ENCODE measurements around the gene GLT1D1. TPM values are rescaled to one million over a fixed set of nuclear protein-coding genes. Genes with fewer than 3 reads are reported as not detected.

GLT1D1 gene
- total RNA-seq, 1 donor from 2014 or later, result 5.4 TPM

GRCh38 chr12:129005416-129005815, 152.1 kb downstream of the GLT1D1 start:
- H3K27ac Mint-ChIP-seq, result no peak overlapping the region
- Histone ChIP-seq H3K9me3 (ENCODE audit: low read depth) (no peaks in the 10 kb centered on the region), H3K79me2 (ENCODE audit: low read depth) (no peaks in the 10 kb centered on the region), H3K9ac (no peak overlapping the region), H2AFZ (replicated peaks) (no peak overlapping the region), H3K27ac (no peak overlapping the region), H3K4me3 (no peak overlapping the region), H3K27me3 (no peaks in the 10 kb centered on the region), H3K4me1 (no peaks in the 10 kb centered on the region), H4K20me1 (ENCODE audit: low read depth) (no peaks in the 10 kb centered on the region), H3F3A (ENCODE audit: low read depth) (no peaks in the 10 kb centered on the region), H3K36me3 (no peaks in the 10 kb centered on the region), H3K4me2 (no peak overlapping the region)
- H3K36me3 Mint-ChIP-seq, result no peaks in the 10 kb centered on the region
- DNase-seq (ENCODE audit: low spot score), result no peak
- no peaks in the 10 kb centered on the region for H3K9me3 Mint-ChIP-seq
- TF ChIP-seq EZH2 (IDR thresholded peaks at IDR 0.05) (no peak), EZH2phosphoT487 (IDR thresholded peaks at IDR 0.05) (no peak)
- peaks cover 11% of the 10 kb centered on the region for H3K4me1 Mint-ChIP-seq
- H3K27me3 Mint-ChIP-seq (ENCODE audit: insufficient read depth, low read depth), result peaks cover 8% of the 10 kb centered on the region
- no peak overlapping the region for H3K4me3 Mint-ChIP-seq

GRCh38 chr12:129005829-129006228, 152.6 kb downstream of the GLT1D1 start:
- no peaks in the 10 kb centered on the region for H3K9me3 ChIP-seq (ENCODE audit: low read depth)
- Mint-ChIP-seq H3K36me3 (no peaks in the 10 kb centered on the region), H3K27ac (no peak overlapping the region), H3K4me1 (peaks cover 11% of the 10 kb centered on the region), H3K9me3 (no peaks in the 10 kb centered on the region), H3K4me3 (no peak overlapping the region), H3K27me3 (ENCODE audit: insufficient read depth, low read depth) (peaks cover 7% of the 10 kb centered on the region)
- no peak overlapping the region for H3K4me3 ChIP-seq
- no peaks in the 10 kb centered on the region for H3K27me3 ChIP-seq
- H3K27ac ChIP-seq, result no peak overlapping the region
- H3K4me2 ChIP-seq, result no peak overlapping the region
- H3K79me2 ChIP-seq (ENCODE audit: low read depth), result no peaks in the 10 kb centered on the region
- no peak for DNase-seq (ENCODE audit: low spot score)
- no peaks in the 10 kb centered on the region for H3K36me3 ChIP-seq
- no peak overlapping the region for H3K9ac ChIP-seq
- TF ChIP-seq CTCF (IDR thresholded peaks at IDR 0.05) (no peak), EZH2 (IDR thresholded peaks at IDR 0.05) (no peak), EZH2phosphoT487 (IDR thresholded peaks at IDR 0.05) (no peak)
- no peaks in the 10 kb centered on the region for H3F3A ChIP-seq (ENCODE audit: low read depth)
- H2AFZ ChIP-seq (replicated peaks), result no peak overlapping the region
- no peaks in the 10 kb centered on the region for H3K4me1 ChIP-seq
- H4K20me1 ChIP-seq (ENCODE audit: low read depth), result no peaks in the 10 kb centered on the region

GRCh38 chr12:129009833-129010622, 156.8 kb downstream of the GLT1D1 start:
- no peak for DNase-seq (ENCODE audit: low spot score)
- H3K4me2 ChIP-seq, result no peak overlapping the region
- no peak overlapping the region for H3K4me3 Mint-ChIP-seq
- H3K27ac Mint-ChIP-seq, result no peak overlapping the region
- no peak for TF ChIP-seq EZH2phosphoT487 (IDR thresholded peaks at IDR 0.05)
- TF ChIP-seq CTCF (IDR thresholded peaks at IDR 0.05), result no peak
- no peak for TF ChIP-seq EZH2 (IDR thresholded peaks at IDR 0.05)
- H3K36me3 Mint-ChIP-seq, result no peaks in the 10 kb centered on the region
- H3K4me1 Mint-ChIP-seq, result peaks cover 3% of the 10 kb centered on the region
- H3K27me3 ChIP-seq, result no peaks in the 10 kb centered on the region
- H3K9me3 ChIP-seq (ENCODE audit: low read depth), result no peaks in the 10 kb centered on the region
- no peaks in the 10 kb centered on the region for H3K9me3 Mint-ChIP-seq
- H4K20me1 ChIP-seq (ENCODE audit: low read depth), result no peaks in the 10 kb centered on the region
- no peak overlapping the region for H3K4me3 ChIP-seq
- no peaks in the 10 kb centered on the region for H3K79me2 ChIP-seq (ENCODE audit: low read depth)
- H3F3A ChIP-seq (ENCODE audit: low read depth), result no peaks in the 10 kb centered on the region
- peaks cover 4% of the 10 kb centered on the region for H3K27me3 Mint-ChIP-seq (ENCODE audit: insufficient read depth, low read depth)
- no peak overlapping the region for H3K9ac ChIP-seq
- H2AFZ ChIP-seq (replicated peaks), result no peak overlapping the region
- H3K4me1 ChIP-seq, result no peaks in the 10 kb centered on the region
- H3K36me3 ChIP-seq, result no peaks in the 10 kb centered on the region
- no peak overlapping the region for H3K27ac ChIP-seq

GRCh38 chr12:129016159-129016558, 162.9 kb downstream of the GLT1D1 start:
- no peak for TF ChIP-seq EZH2 (IDR thresholded peaks at IDR 0.05)
- no peak for TF ChIP-seq EZH2phosphoT487 (IDR thresholded peaks at IDR 0.05)
- no peak for TF ChIP-seq CTCF (IDR thresholded peaks at IDR 0.05)
- Histone ChIP-seq H3K36me3 (no peaks in the 10 kb centered on the region), H4K20me1 (ENCODE audit: low read depth) (no peaks in the 10 kb centered on the region), H3K9ac (no peak overlapping the region), H3F3A (ENCODE audit: low read depth) (no peaks in the 10 kb centered on the region), H3K4me2 (no peak overlapping the region), H3K9me3 (ENCODE audit: low read depth) (no peaks in the 10 kb centered on the region), H2AFZ (replicated peaks) (no peak overlapping the region), H3K4me3 (no peak overlapping the region), H3K27ac (no peak overlapping the region), H3K79me2 (ENCODE audit: low read depth) (no peaks in the 10 kb centered on the region), H3K27me3 (no peaks in the 10 kb centered on the region), H3K4me1 (no peaks in the 10 kb centered on the region)
- no peak overlapping the region for H3K27ac Mint-ChIP-seq
- H3K36me3 Mint-ChIP-seq, result no peaks in the 10 kb centered on the region
- H3K4me3 Mint-ChIP-seq, result no peak overlapping the region
- DNase-seq (ENCODE audit: low spot score), result no peak
- peaks cover 2% of the 10 kb centered on the region for H3K27me3 Mint-ChIP-seq (ENCODE audit: insufficient read depth, low read depth)
- peaks cover 13% of the 10 kb centered on the region for H3K9me3 Mint-ChIP-seq
- no peaks in the 10 kb centered on the region for H3K4me1 Mint-ChIP-seq
